Uterus (tissue), 2 donors: ENCODE results near the gene ZNF639.

Experiments
- POLR2A ChIP-seq, 2 donors: fragments of 450-650 bp; IDR thresholded peaks; one replicate each; pipeline ENCODE4 v1.6.1; 2016; ENCODE audit warnings: antibody characterized with exemption in 2 of 2, mild to moderate bottlenecking in 1 of 2, moderate library complexity in 1 of 2
- TF ChIP-seq, protein P1 (sequence below), 4 experiments: fragments of 200-600 bp in 2 of 4; fragments of 450-650 bp in 2 of 4; sonication (generic) in 2 of 4; IDR thresholded peaks; one replicate each; pipeline ENCODE4 v1.5.1; 2016 to 2019; ENCODE audit warnings: antibody characterized with exemption in 4 of 4, mild to moderate bottlenecking in 2 of 4, moderate library complexity in 1 of 4

DNA sequence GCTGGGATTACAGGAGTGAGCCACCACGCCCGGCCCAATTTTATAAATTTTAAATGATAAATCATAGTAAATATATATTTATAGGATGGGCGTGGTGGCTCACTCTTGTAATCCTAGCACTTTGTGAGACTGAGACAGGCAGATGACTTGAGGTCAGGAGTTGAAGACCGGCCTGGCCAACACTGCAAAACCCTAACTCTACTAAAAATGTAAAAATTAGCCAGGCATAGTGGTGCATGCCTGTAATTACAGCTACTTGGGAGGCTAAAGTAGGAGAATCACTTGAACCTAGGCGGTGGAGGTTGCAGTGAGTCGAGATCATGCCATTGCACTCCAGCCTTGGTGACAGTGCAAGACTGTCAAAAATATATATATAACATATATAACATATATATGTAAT lies 51.1 kb downstream of the ZNF639 start:
- TF ChIP-seq, protein P1, sequence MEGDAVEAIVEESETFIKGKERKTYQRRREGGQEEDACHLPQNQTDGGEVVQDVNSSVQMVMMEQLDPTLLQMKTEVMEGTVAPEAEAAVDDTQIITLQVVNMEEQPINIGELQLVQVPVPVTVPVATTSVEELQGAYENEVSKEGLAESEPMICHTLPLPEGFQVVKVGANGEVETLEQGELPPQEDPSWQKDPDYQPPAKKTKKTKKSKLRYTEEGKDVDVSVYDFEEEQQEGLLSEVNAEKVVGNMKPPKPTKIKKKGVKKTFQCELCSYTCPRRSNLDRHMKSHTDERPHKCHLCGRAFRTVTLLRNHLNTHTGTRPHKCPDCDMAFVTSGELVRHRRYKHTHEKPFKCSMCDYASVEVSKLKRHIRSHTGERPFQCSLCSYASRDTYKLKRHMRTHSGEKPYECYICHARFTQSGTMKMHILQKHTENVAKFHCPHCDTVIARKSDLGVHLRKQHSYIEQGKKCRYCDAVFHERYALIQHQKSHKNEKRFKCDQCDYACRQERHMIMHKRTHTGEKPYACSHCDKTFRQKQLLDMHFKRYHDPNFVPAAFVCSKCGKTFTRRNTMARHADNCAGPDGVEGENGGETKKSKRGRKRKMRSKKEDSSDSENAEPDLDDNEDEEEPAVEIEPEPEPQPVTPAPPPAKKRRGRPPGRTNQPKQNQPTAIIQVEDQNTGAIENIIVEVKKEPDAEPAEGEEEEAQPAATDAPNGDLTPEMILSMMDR (IDR thresholded peaks at IDR 0.05), result no peak
- no peak for TF ChIP-seq POLR2A (IDR thresholded peaks at IDR 0.05)
